Measurements from ENCODE around the gene ACBD4. TPM values are rescaled to one million over a fixed set of nuclear protein-coding genes. Genes with fewer than 3 reads are reported as not detected.

ACBD4 gene
- total RNA-seq (10 to 100 TPM; 28.4 to 48.5 (median 38.9) TPM), total RNA-seq (4.1 to 48.4 (median 15.5) reads per million in 29 experiments)
- 14.8 TPM for total RNA-seq (2013)

GRCh38 chr17:45135192-45135977 lies at the start of gene ACBD4:
TSS of gene ACBD4 (plus strand) at chr17:45135687. CDS start at chr17:45136145, 458 bp downstream.
- Mint-ChIP-seq H3K9me3 (no peaks in the 10 kb centered on the region), H3K27ac (peak within 1 kb of the TSS; percentile 78 to 86), H3K4me3 (peak within 1 kb of the TSS; percentile 84 to 88 (median 84)), H3K36me3 (peaks cover 2% of the 10 kb centered on the region), H3K4me1 (peaks cover 17 to 23% (median 22%) of the 10 kb centered on the region in 3 donors), H3K27me3 (no peaks in the 10 kb centered on the region)
- DNase-seq = peak; percentile 92 to 99 (median 96)
- peaks cover 0 to 33% of the 10 kb centered on the region in 2 experiments for H3K4me1 ChIP-seq (ENCODE audit: control insufficient read depth in 1 of 2, extremely low read depth in 1 of 2, insufficient read depth in 2 of 2, low read length in 2 of 2)
- ChIA-PET CTCF (interaction anchor here (0.6 to 4.8 kb wide), 53 partner anchors 9 to 1071 kb away, joined by 3 to 277 read pairs (median 5); partner anchors contain the start of genes HEXIM1 (in 2 of the 2), HEXIM2 (in 2 of the 2) and NMT1 (in 1 of the 2)), POLR2A (interaction anchor here (0.6 to 1.3 kb wide), 6 partner anchors 13 to 1767 kb away, joined by 3 to 18 read pairs (median 5); partner anchors contain the start of gene HEXIM1 (in 2 of the 2))
- peaks cover 0 to 5% of the 10 kb centered on the region in 2 donors for H3K36me3 ChIP-seq (ENCODE audit: control insufficient read depth in 2 of 2, extremely low read depth in 1 of 2, insufficient read depth in 1 of 2, low read length in 1 of 2)
- H3K4me3 ChIP-seq (ENCODE audit: control insufficient read depth in 1 of 2, extremely low read depth in 1 of 2, low read length in 1 of 2) = peak within 1 kb of the TSS; percentile 64 to 80
- peak within 1 kb of the TSS; percentile 40 for H3K27ac ChIP-seq (ENCODE audit: low read length)
- 7% methylated on average over 29 of the region's 40 CpGs for WGBS (ENCODE audit: insufficient coverage)
- no peaks in the 10 kb centered on the region for H3K9me3 ChIP-seq
- H3K27me3 ChIP-seq (replicated peaks in 1 of 2; ENCODE audit: control insufficient read depth in 2 of 2, extremely low read depth in 1 of 2, insufficient read depth in 2 of 2, low read length in 1 of 2) = peaks cover 0 to 15% of the 10 kb centered on the region in 2 experiments
- peak; percentile 84 to 86 (median 85) for ATAC-seq (replicated peaks in 1 of 4)

GRCh38 chr17:45086391-45086790 lies 49.1 kb upstream of the ACBD4 start:
- H3K27me3 Mint-ChIP-seq = no peaks in the 10 kb centered on the region
- WGBS (ENCODE audit: insufficient coverage) = 100% methylated on average over 4 of the region's 4 CpGs
- peaks cover 10 to 72% of the 10 kb centered on the region in 2 donors for H3K36me3 ChIP-seq (ENCODE audit: control insufficient read depth in 2 of 2, extremely low read depth in 1 of 2, insufficient read depth in 1 of 2, low read length in 1 of 2)
- CTCF ChIA-PET = no interaction called here
- no peak overlapping the region for H3K4me3 ChIP-seq (ENCODE audit: control insufficient read depth in 1 of 2, extremely low read depth in 1 of 2, low read length in 1 of 2)
- no peak overlapping the region for H3K27ac Mint-ChIP-seq
- H3K4me3 Mint-ChIP-seq = no peak overlapping the region
- H3K4me1 Mint-ChIP-seq = no peaks in the 10 kb centered on the region
- DNase-seq (no peak), ATAC-seq (replicated peaks in 1 of 4) (no peak)
- no peaks in the 10 kb centered on the region for H3K9me3 Mint-ChIP-seq
- H3K27me3 ChIP-seq (replicated peaks in 1 of 2; ENCODE audit: control insufficient read depth in 2 of 2, extremely low read depth in 1 of 2, insufficient read depth in 2 of 2, low read length in 1 of 2) = no peaks in the 10 kb centered on the region
- H3K9me3 ChIP-seq = no peaks in the 10 kb centered on the region
- H3K27ac ChIP-seq (ENCODE audit: low read length) = no peak overlapping the region
- no peaks in the 10 kb centered on the region for H3K4me1 ChIP-seq (ENCODE audit: control insufficient read depth in 1 of 2, extremely low read depth in 1 of 2, insufficient read depth in 2 of 2, low read length in 2 of 2)
- peaks cover 42% of the 10 kb centered on the region for H3K36me3 Mint-ChIP-seq
- POLR2A ChIA-PET = no interaction called here

- H3K27me3 Mint-ChIP-seq = no peaks in the 10 kb centered on the region
- no peak overlapping the region for H3K27ac ChIP-seq (ENCODE audit: low read length)
- no peaks in the 10 kb centered on the region for H3K9me3 Mint-ChIP-seq
- POLR2A ChIA-PET = no interaction called here
- H3K4me1 Mint-ChIP-seq = no peaks in the 10 kb centered on the region
- H3K4me3 Mint-ChIP-seq = no peak overlapping the region
- no peak for DNase-seq
- no peaks in the 10 kb centered on the region for H3K27me3 ChIP-seq (replicated peaks in 1 of 2; ENCODE audit: control insufficient read depth in 2 of 2, extremely low read depth in 1 of 2, insufficient read depth in 2 of 2, low read length in 1 of 2)
- no peak for ATAC-seq (replicated peaks in 1 of 4)
- no peak overlapping the region for H3K4me3 ChIP-seq (ENCODE audit: control insufficient read depth in 1 of 2, extremely low read depth in 1 of 2, low read length in 1 of 2)
- H3K36me3 ChIP-seq (ENCODE audit: control insufficient read depth in 2 of 2, extremely low read depth in 1 of 2, insufficient read depth in 1 of 2, low read length in 1 of 2) = peaks cover 11 to 72% of the 10 kb centered on the region in 2 donors
- no peaks in the 10 kb centered on the region for H3K4me1 ChIP-seq (ENCODE audit: control insufficient read depth in 1 of 2, extremely low read depth in 1 of 2, insufficient read depth in 2 of 2, low read length in 2 of 2)
- no CpG with 5 or more reads among the region's 6 CpGs for WGBS (ENCODE audit: insufficient coverage)
- CTCF ChIA-PET = interaction anchor here in 1 of 2 donors (0.6 kb wide), 1 partner anchor 245 kb away, joined by 4 read pairs; no protein-coding TSS in a partner anchor
- H3K36me3 Mint-ChIP-seq = peaks cover 41% of the 10 kb centered on the region
- H3K9me3 ChIP-seq = no peaks in the 10 kb centered on the region
- H3K27ac Mint-ChIP-seq = no peak overlapping the region
These were observed 48.5 kb upstream of the ACBD4 start for GRCh38 chr17:45086865-45087503.

- Mint-ChIP-seq H3K27me3 (no peaks in the 10 kb centered on the region), H3K36me3 (peaks cover 44% of the 10 kb centered on the region), H3K4me1 (no peaks in the 10 kb centered on the region), H3K4me3 (no peak overlapping the region), H3K27ac (peak overlapping the region in 1 of 2 donors; percentile 23), H3K9me3 (no peaks in the 10 kb centered on the region)
- DNase-seq (no peak), ATAC-seq (replicated peaks in 1 of 4) (no peak)
- H3K27ac ChIP-seq (ENCODE audit: low read length) = no peak overlapping the region
- ChIA-PET CTCF (interaction anchor here in 1 of 2 donors (0.6 kb wide), 1 partner anchor 244 kb away, joined by 4 read pairs; no protein-coding TSS in a partner anchor), POLR2A (no interaction called here)
- H3K9me3 ChIP-seq = no peaks in the 10 kb centered on the region
- H3K36me3 ChIP-seq (ENCODE audit: control insufficient read depth in 2 of 2, extremely low read depth in 1 of 2, insufficient read depth in 1 of 2, low read length in 1 of 2) = peaks cover 15 to 72% of the 10 kb centered on the region in 2 donors
- WGBS (ENCODE audit: insufficient coverage) = 100% methylated on average over 2 of the region's 3 CpGs
- H3K4me3 ChIP-seq (ENCODE audit: control insufficient read depth in 1 of 2, extremely low read depth in 1 of 2, low read length in 1 of 2) = no peak overlapping the region
- no peaks in the 10 kb centered on the region for H3K4me1 ChIP-seq (ENCODE audit: control insufficient read depth in 1 of 2, extremely low read depth in 1 of 2, insufficient read depth in 2 of 2, low read length in 2 of 2)
- H3K27me3 ChIP-seq (replicated peaks in 1 of 2; ENCODE audit: control insufficient read depth in 2 of 2, extremely low read depth in 1 of 2, insufficient read depth in 2 of 2, low read length in 1 of 2) = no peaks in the 10 kb centered on the region
These were observed 47.9 kb upstream of the ACBD4 start for GRCh38 chr17:45087504-45087975.

GRCh38 chr17:45087978-45088377 lies 47.5 kb upstream of the ACBD4 start:
- H3K9me3 ChIP-seq = no peaks in the 10 kb centered on the region
- Mint-ChIP-seq H3K4me1 (no peaks in the 10 kb centered on the region), H3K4me3 (no peak overlapping the region), H3K27ac (no peak overlapping the region), H3K36me3 (peaks cover 47% of the 10 kb centered on the region), H3K27me3 (no peaks in the 10 kb centered on the region), H3K9me3 (no peaks in the 10 kb centered on the region)
- ChIA-PET POLR2A (no interaction called here), CTCF (no interaction called here)
- DNase-seq (no peak), ATAC-seq (replicated peaks in 1 of 4) (no peak)
- H3K4me3 ChIP-seq (ENCODE audit: control insufficient read depth in 1 of 2, extremely low read depth in 1 of 2, low read length in 1 of 2) = no peak overlapping the region
- no peaks in the 10 kb centered on the region for H3K4me1 ChIP-seq (ENCODE audit: control insufficient read depth in 1 of 2, extremely low read depth in 1 of 2, insufficient read depth in 2 of 2, low read length in 2 of 2)
- H3K36me3 ChIP-seq (ENCODE audit: control insufficient read depth in 2 of 2, extremely low read depth in 1 of 2, insufficient read depth in 1 of 2, low read length in 1 of 2) = peaks cover 16 to 74% of the 10 kb centered on the region in 2 donors
- 100% methylated on average over 3 of the region's 5 CpGs for WGBS (ENCODE audit: insufficient coverage)
- H3K27me3 ChIP-seq (replicated peaks in 1 of 2; ENCODE audit: control insufficient read depth in 2 of 2, extremely low read depth in 1 of 2, insufficient read depth in 2 of 2, low read length in 1 of 2) = no peaks in the 10 kb centered on the region
- no peak overlapping the region for H3K27ac ChIP-seq (ENCODE audit: low read length)

GRCh38 chr17:45088741-45089140 lies 46.7 kb upstream of the ACBD4 start:
- H3K27me3 ChIP-seq (replicated peaks in 1 of 2; ENCODE audit: control insufficient read depth in 2 of 2, extremely low read depth in 1 of 2, insufficient read depth in 2 of 2, low read length in 1 of 2) = no peaks in the 10 kb centered on the region
- no peaks in the 10 kb centered on the region for H3K9me3 ChIP-seq
- H3K27me3 Mint-ChIP-seq = no peaks in the 10 kb centered on the region
- H3K36me3 ChIP-seq (ENCODE audit: control insufficient read depth in 2 of 2, extremely low read depth in 1 of 2, insufficient read depth in 1 of 2, low read length in 1 of 2) = peaks cover 24 to 77% of the 10 kb centered on the region in 2 donors
- no peak overlapping the region for H3K27ac Mint-ChIP-seq
- H3K4me3 Mint-ChIP-seq = no peak overlapping the region
- DNase-seq = no peak
- WGBS (ENCODE audit: insufficient coverage) = 100% methylated on average over 1 of the region's 3 CpGs
- ATAC-seq (replicated peaks in 1 of 4) = no peak
- H3K4me3 ChIP-seq (ENCODE audit: control insufficient read depth in 1 of 2, extremely low read depth in 1 of 2, low read length in 1 of 2) = no peak overlapping the region
- H3K27ac ChIP-seq (ENCODE audit: low read length) = no peak overlapping the region
- no peaks in the 10 kb centered on the region for H3K9me3 Mint-ChIP-seq
- H3K4me1 ChIP-seq (ENCODE audit: control insufficient read depth in 1 of 2, extremely low read depth in 1 of 2, insufficient read depth in 2 of 2, low read length in 2 of 2) = no peaks in the 10 kb centered on the region
- H3K4me1 Mint-ChIP-seq = no peaks in the 10 kb centered on the region
- ChIA-PET CTCF (no interaction called here), POLR2A (no interaction called here)
- H3K36me3 Mint-ChIP-seq = peaks cover 51% of the 10 kb centered on the region

All from T-cell (primary cell).